Ramos (cell line): Measurements from ENCODE around the gene TSPAN13.
"Not testable (repeated sequence)": the region's sequence is repeated elsewhere in the genome, so short reads cannot be mapped to it uniquely, and the experiment has no call there.

Experiments
- in situ Hi-C: fragments of 300-500 bp; cut with MboI; formaldehyde crosslinking; loops from one replicate; pipeline ENCODE4 v1.14.3; 2022; ENCODE audit warnings: low sequenced_read_pairs; ENCODE audit not compliant: unreplicated experiment

TSPAN13 gene

DNA sequence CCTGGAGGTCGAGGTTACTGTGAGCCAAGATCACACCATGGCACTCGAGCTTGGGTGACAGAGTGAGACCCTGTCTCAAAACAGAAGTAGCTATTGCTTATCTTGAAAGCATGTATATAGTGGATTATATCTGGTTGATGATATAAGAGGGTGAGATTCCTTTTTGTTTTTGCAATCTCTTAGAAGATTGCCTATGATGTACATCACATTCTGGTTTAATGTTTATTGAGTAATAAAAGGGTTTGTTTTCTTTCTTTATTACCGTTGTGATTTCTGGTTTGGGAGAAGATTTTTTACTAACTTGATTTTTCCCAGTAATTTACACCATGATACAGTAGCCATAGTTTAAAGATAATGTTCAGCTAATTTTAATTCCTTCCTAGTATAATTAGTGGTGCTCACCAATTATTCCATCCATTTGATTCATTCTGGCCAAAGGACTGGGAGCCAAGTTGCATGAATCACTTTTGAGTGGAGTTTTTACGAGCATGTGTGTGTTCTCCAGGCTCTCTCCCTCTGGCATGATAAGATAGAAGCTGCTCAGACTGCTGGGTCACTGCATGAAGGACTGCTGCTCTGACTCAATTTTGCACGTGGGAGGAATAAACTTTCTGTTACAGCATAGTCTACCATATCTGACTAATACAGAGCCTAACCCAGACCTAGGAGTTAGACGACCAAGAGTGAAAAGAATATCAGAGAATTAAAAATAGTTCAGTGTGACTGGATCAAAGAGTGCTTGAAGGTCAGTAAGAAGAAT is 13.5 kb upstream of the TSPAN13 start:
- in situ Hi-C loops: no loop called here

DNA sequence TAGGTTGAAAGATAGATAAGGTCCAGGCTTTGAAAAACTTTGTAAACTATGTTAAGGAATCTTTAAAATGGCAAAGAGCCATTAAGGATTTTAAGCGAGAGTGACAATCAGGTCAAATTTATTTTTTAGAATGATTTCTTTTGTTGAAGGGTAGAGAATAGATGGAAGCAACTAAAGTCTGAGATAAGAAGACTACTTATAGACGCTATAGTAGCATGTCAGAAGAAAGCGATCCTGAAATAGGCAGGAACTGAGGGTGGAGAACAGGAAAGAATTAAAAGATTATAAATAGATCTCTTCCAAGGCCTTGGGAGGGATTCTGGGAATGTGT is 13.0 kb upstream of the TSPAN13 start:
- in situ Hi-C loops: no loop called here

DNA sequence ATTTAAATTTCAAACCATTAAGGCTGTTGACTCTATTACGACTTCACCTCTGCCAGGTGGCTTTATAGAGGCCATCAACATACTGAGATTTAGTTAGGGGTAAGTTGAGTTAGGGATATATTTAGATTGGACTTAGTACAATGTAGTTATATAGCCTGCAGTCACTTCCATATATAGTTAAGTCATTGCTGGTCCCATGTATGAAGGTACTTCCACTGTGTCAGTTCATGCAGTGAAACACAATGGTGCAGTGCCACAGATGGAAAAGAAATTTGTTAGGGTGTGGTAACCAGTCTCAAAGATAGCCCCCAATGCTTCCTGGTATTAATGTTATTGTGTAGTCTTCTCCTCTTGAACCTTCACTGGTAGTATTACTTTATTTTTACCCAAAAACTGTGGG is 12.6 kb upstream of the TSPAN13 start:
- in situ Hi-C loops: no loop called here

DNA sequence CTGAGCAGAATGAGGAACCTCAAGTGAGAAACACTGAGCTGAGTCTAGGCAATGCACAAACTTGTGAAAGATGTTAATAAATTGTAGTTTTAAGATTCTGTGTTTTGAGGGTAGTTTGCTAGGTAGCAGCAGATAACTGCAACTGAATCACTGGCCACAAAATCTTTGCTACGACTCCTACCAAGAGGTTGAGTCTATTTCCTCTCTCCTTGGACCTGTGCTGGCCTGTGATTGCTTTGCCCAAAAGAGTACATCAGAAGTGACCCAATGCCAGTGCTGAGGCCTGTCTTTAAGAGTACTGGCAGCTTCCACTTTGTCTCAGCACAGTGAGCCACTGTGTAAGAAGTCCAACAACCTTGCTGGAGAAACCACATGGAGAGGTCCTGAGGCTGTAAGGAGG is 11.9 kb upstream of the TSPAN13 start:
- in situ Hi-C loops: no loop called here

DNA sequence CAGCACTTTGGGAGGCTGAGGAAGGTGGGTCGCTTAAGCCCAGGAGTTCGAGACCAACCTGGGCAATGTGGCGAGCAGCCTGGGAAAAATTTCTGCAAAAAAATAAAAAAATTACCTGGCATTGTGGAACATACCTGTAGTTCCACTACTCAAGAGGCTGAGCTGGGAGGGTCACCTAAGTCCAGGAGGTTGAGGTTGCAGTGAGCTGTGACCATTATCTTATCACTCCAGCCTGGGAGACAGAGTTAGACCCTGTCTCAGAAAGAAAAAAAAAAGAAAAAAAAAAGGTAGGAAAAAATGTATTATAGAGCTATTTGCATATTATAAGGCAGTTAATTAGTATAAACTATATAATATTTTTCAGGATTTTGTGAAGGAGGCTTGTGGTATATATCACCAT is 11.0 kb upstream of the TSPAN13 start:
- in situ Hi-C loops: no loop called here

DNA sequence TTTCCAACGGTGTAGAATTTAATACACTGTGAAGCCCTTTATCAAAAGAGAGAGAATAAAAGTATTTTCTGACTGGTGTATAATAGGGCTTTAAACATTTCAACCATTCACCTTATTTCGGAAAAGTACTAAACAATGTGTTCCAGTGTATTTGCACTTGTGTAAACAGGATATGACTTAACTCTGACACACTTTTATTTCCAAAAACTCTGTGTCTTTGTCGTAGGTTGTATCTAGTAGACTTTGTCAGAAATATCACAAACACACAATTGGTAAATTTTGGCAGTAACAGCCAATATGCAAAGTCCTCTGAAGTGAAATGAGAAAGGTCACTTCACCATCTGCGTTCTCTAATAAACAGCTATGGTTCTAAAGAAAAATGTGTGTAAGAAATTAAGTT is 10.3 kb upstream of the TSPAN13 start:
- in situ Hi-C loops: no loop called here

DNA sequence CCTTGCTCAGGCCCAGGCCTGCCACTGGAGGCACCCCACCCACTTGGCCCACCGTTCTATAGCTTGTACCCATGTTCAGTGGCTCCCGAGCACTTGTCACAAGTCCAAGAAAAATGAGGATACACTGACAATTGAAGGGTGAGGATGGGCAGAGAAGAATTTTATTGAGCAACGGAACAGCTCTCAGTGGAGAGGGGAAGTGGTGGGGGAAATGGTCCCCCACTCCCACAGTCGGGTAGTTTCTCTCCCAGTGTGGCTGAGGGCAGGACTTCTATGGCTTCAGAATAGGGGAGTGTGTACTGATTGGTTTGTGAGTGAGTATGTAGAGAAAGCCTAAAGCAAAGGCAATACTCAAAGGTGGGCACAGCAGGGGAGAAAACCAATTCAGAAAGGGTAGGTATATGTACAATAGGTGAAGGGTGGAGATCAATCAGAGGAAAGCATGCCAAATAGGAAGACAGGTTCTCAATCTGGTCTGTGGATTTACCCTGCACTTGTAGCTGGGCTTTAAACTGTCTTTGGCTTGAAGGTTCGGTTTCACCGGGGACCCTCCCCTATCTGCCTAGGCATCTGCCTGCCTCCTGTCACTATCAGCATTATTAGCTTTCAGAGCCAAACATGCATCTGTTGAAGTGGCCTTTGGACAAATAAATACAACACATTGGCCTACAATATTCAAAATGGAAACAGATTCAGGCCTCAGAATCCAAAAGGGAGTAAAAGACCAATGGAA is 8.9 kb upstream of the TSPAN13 start:
- in situ Hi-C loops: no loop called here

DNA sequence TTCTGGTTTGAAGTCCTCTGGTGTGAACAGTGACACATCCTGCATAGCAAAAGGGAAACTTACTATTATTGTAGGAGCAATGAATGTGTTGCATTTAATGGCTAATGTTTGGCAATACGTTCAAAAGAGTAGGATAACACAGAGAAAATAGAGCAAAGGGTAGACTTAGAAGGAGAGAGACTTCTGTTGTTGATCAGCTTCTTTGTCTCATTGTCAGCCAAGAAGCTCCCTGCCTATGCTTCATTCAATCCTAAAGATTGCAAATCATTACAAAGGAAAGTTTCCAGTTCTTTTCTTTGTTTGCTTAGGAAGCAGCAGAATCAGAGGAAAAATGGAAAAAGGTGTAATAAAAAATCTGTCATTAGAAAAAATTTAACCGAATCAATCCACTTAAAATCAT is 7.9 kb upstream of the TSPAN13 start:
- in situ Hi-C loops: no loop called here

DNA sequence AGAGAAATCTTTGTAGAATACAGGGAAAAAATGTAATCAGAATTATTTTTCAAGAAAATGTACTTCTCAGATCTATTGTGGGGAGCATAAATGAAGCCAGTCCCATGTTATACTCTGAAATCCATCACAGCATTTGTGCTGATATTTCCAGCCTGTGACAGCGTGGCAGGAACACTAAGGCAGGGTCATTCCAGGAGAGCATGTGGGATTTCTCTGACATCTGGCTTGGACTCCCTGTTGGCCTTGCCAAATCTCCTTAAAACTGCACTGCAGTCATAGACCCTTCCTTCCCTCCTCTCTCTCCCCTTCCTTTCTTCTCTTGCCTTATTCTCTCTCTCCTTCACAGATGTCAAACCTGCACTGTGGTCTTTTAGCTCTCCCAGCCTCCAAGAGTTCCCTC is 6.5 kb upstream of the TSPAN13 start:
- in situ Hi-C loops: no loop called here

DNA sequence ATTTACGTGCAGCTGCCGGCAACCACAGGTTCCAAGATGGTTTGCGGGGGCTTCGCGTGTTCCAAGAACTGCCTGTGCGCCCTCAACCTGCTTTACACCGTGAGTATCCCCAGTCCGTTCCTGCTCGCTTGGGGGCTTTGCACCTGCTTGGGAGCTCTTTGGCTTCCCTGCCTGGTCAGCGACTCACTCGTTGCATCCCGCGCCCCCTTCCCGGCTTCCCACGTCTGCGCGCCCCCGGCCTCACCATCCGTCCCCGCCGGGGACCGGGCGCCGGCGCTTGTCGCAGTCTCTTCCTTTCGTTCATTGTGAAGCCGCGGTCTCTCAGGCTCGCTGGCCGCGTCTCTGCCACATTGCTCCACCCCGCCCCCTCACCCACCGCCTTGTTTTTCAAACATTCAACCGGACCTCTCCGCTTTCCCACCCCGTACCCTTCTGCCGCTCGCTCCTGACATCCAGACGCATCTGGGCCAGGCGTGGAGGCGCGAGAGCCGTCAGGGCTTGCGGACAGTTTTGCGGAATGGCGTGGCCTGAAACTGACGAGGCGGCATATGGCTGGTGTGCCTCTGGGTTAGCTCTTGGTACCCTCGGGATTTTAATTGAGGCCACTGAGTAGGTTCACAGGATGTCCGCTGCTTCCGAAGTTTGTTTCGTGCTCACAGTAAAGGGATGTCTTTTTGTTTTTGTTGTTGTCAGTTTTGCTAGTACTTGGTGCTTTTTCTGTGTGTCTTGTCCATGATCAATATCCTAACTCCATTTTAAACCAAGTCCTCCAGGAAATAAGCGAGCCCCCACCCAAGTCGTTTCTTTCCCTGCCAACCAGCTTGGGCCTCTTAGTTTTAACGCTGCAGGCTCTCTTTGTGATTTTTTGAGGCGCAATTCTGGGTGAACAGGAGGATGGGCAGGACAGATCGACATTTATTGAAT is 639 bp downstream of the TSPAN13 start:
- in situ Hi-C loops: no loop called here

DNA sequence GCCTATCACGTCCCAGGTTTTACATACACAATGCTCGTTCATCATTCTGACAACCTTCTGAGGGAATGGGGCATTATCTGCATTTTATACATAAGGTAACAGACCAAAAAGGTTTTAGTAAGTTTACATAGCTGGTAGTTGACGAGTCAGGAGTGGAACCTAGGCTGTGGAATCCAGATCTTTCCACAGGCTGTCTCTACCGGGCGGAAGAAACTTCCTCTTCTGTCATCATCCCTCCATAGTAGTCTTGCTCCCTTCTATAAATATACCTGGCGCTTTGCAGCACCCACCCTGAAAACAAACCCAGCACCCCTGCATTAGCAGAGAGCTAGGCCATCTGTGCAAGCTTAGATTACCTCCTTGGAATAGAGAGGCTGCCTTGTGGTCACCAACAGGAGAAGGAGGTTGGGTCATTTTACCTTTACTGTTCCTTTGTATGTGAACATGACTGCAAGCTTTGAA is 1.3 kb downstream of the TSPAN13 start:
- in situ Hi-C loops: no loop called here

DNA sequence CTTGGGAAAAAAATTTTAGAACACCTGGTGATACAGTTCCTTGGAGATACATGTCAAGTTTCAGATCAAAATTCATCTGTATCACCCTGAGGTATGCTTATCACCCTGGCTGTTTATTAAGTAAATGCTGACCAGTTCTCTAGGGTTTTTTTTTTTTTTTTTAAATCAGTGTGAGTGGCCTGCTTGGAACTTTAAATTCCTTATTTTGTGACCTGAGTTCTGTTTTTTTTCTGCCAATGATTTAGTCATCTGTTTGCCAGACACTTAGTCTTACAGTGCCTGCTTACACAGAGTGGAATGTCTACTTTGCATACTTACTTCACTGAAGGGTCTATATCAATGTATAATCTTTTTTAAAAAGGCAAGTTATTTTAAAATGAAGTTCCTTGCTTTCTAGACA is 1.8 kb downstream of the TSPAN13 start:
- in situ Hi-C loops: no loop called here

DNA sequence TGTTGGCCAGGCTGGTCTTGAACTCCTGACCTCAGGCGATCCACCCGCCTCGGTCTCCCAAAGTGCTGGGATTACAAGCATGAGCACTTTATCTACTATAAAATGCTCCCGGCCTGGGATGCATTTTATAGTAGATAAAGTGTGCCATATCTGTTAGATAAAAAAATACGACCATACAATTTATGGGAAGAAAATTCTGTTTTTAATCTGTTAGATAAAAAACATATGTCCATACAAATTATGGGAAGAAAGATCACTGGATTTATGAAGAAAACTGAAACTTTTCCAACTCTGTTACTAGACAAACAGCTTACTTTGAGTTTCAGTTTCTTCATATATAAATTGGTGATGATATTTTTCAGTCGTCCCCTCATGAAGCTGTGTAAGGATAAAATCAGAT is 4.5 kb downstream of the TSPAN13 start:
- in situ Hi-C loops: no loop called here

DNA sequence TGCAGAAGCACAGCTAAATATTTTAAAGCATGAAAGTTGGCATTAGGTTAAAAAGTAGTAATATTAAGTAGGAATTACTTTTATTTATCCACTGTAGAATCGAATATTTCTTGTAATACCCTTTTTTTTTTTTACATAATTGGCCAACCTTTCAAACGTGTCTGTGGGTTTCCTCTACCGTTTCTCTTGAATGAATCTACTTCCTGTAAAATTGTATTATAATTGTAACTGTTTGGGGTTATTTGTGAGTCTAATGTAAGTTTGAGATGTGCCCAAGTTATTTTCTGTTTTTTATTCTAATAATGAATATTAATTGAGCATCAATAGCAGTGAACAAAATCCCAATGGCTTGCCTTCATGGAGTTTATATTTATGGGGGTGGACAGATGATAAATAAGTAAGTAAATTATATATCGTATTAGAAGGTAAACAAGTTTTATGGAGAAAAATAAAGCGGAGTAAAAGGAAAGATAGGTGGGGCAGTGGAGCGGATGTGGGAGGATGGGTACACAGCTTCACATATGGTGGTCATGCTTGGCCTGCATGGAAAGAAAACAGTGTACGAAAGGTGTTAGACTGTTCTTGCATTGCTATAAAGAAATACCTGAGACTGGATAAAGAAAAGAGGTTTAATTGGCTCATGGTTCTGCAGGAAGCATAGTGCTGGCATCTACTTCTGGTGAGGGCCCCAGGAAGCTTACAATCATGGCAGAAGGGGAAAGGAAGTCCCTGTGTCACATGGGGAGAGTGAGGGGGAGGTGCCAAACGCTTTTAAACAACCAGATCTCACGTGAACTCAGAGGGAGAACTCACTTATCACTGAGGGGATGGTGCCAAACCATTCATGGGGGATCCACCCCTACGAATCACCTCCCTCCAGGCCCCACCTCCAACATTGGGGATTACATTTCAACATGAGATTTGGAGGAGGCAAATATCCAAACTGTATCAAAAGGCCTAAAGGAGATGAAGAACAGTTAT is 5.4 kb downstream of the TSPAN13 start:
- in situ Hi-C loops: no loop called here

DNA sequence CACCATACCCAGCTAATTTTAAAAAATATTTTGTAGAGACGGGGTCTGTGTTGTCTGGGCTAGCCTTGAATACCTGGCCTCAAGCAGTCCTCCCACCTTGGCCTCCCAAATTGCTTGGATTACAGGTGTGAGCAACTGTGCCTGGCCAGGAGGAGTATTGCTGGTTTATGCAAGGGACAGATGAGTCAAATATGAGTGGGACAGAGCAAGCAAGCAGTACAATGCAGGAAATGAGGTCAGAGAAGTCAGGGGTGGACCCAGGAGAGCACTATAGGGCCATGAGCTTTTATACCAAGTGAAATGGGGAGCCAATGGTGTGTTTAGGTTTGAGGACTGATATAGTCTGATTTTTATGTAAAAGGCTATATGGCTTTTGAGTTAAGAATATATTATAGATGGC is 6.3 kb downstream of the TSPAN13 start:
- in situ Hi-C loops: no loop called here

DNA sequence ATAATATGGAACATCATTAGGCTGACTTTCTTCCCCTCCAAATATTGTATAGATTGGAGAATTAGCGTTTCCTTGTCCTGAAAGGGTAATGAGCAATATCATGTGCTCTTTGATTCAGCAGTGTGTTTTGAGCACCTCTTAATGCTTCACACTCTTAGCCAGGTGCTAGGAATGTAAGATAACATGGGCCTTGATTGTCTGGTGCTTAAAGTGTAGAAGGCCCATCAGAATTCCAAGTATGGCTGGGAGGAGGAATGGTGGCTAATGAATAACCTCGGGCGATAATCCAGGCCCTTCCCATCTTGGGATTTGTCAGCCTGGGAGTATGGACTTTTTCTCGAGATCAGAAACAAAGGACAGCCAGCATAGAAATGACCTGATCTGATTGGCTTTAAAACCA is 8.6 kb downstream of the TSPAN13 start:
- in situ Hi-C loops: no loop called here

DNA sequence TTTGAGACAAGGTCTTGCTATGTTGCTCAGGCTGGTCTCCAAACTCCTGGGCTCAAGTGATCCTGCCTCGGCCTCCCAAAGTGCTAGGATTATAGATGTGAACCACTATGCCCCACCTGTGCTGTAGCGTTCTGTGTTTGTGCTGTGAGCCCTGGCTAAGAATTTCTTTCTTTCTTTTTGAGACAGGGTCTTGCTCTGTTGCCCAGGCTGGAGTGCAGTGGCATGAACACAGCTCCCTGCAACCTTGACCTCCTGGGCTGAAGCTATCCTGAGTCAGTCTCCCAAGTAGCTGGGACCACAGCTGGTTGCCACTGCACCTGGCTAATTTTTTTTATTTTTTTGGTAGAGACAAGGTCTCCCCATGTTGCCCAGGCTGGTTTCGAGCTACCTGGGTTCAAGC is 11.4 kb downstream of the TSPAN13 start:
- in situ Hi-C loops: no loop called here

DNA sequence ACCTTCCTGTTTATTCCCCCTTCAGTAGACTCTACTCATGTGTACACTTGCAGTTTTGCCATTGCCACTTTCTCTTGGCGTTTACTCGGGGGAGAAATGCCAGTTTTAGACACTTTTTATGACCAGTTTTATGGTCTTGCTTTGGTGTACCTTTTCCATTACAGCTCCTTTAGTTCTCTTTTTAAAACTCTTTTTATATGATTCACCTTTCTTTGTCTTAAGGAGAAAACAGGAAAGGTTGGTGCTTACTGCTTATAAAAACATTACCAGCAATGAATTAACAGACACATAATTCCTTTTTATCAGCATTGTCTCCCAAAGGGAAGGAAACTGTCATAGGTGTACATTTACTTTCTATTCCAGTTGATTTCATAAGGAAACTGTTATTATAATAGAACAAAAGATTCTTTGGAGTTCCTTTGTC is 11.9 kb downstream of the TSPAN13 start:
- in situ Hi-C loops: no loop called here

DNA sequence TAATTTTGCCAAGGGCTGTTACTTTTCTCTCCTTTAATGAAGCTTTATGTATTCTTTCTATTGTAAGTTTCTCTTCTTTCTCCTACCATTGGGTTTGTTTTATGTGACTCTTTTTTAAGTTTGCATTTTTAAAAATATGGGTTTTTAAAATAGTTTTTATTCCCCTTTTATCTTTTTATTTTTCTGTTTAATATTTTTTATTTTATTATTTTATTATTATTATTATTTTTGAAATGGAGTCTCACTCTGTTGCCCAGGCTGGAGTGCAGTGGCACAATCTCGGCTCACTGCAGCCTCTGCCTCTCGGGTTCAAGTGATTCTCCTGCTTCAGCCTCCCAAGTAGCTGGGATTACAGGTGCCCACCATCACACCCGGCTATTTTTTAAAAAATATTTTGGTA is 16.4 kb downstream of the TSPAN13 start:
- in situ Hi-C loops: not testable (repeated sequence)
